HTR-8/SVneo (cell line): ENCODE measurements around the gene GRK1.

Experiments
- DNase-seq: peaks from one replicate; pipeline ENCODE4 v3.0.0; 2011; ENCODE audit warnings: low spot score, mixed read lengths; ENCODE audit not compliant: insufficient read length
- FAIRE-seq: peaks from 2 replicates; lab custom pipeline; 2011; peaks lifted over from hg19 to GRCh38; lab: Jason Lieb, UNC

Gene GRK1

DNA sequence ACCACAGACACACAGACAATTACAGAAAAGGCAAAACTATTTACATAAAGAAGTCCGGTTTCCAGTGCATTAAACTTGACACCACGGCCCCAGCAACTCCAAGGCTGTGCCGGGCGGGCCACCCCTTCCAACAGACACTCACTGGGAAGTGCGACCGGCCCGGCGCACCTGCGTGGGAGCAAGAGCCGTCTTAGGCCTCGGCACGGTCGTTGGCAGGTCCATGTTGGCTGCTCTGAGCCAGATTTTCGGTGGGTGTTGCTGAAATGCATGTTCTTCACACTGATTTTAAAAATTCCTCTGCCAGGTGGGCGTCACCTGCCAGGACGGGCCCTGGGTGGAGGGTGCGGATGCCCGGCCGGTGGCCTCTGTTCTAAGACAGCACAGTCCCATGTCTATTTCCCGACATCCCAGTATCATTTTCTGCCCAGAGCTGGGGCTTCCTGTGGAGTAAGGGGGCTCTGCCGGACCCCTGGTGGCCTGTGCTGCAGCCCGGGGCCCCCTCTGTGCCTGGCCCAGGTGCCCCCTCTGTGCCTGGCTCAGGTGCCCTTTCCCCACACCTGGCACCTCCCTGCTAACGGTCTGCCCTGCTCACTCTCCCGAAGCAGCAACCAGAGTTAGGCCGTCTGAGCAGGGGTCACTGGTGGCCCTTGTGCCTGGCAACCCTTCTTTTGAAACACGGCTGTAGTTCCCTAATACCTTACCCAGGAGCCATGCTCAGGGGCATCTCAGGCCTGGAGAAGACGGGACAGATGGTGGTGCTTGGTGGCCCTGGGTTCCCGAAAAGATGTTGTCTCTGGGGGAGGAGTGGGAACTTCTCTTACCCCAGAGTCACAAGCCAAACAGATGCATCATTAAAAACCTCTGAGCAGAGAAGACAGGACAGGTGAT is 101.2 kb downstream of the GRK1 start:
- FAIRE-seq: no peak
- no peak for DNase-seq

DNA sequence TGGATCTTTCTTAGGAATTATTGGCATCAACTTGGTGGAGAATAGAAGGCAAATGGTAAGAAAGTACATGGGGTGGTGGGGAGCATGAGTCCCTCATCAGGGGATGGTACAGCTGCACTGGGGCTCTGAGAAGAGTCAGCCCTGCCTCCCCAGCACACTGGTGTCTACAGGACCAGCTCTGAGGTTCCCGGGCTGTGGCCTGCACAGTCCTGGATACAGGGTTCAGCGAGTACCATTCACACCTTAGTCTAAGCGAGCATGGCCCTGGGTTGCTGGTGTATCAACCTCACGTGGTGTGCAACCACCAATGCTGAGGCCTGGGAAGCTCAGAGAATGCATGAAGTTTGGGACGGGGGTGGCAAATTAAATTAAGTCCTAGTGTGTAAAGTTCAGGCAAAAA is 102.1 kb downstream of the GRK1 start:
- no peak for FAIRE-seq

DNA sequence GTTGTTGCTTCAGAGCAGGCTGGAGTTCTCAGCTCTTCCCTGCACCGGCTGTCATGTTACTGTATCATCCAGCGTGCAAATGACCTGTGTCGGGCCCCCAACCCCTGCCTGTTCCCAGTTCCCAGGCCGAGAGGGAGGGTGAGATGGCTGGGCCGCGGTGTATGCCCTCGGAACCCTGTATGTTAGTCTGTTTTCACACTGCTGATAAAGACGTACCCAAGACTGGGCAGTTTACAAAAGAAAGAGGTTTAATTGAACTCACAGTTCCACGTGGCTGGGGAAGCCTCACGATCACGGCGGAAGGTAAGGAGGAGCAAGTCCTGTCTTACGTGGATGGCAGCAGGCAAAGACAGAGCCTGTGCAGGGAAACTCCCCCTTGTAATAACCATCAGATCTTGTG is 102.9 kb downstream of the GRK1 start:
- FAIRE-seq: no peak

More for the DNA sequence above, 102.1 kb downstream of the GRK1 start:
- DNase-seq: no peak

DNA sequence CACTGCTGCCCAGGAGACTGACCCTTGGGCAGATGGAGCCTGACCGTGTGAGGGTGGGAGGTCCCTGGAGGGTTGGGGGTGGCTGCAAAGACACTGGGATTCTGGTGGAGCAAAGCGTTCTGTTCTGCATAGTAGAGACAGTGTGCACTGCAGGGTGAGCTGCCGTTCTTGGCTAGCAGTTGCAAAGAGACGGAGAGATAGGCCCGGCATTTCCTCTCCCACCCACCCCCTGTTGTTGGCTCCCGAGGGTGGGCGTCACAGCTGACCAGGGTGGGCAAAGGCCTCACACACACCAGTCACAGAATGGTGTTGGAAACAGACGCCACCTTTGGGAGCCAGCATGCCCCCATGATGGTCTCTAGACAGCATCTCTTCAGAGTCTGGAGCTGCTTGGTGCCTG is 103.4 kb downstream of the GRK1 start:
- no peak for DNase-seq
- FAIRE-seq: no peak

More for the DNA sequence above, 102.9 kb downstream of the GRK1 start:
- no peak for DNase-seq

DNA sequence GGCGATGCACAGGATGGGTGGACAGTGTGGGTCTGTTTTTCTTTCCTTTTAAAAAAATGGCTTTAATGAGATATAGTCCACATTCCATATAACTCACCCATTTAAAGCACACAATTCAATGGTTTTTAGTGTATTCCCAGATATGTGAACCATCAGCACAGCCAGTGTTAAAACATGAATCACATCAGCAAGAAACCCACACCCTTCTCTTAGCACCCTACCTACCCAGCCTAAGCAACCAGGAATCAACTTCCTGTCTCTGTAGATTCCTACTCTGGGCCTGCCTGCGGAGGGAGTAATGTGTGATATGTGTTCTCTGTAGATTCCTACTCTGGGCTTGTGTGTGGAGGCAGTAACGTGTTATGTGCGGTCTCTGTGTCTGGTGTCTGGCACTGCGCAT is 103.9 kb downstream of the GRK1 start:
- DNase-seq (no peak), FAIRE-seq (no peak)

DNA sequence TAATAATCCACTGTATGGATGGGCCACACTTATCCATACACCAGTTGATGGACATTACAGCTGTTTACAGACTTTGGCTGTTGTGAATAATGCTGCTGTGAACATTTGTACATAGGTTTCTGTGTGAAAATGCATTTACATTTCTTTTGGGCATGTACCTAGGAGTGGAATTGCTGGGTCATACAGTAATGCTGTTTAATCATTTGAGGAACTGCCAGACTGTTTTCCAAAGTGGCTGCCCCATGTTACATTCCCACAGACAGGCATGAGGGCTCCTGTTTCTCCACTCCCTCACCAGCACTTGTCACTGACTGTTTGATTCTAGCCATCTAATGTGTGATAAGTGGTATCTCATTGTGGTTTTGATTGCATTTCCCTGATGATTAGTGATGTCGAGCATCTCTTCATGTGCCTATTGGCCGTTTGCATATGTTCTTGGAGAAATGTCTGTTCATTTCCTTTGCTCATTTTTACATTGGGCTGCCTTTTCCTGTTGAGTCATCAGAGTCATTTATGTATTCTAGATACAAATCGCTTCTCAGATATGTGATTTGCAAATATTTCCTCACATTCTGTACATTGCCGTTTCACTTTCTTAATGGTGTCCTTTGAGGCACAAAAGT is 104.8 kb downstream of the GRK1 start:
- no peak for DNase-seq
- no peak for FAIRE-seq

DNA sequence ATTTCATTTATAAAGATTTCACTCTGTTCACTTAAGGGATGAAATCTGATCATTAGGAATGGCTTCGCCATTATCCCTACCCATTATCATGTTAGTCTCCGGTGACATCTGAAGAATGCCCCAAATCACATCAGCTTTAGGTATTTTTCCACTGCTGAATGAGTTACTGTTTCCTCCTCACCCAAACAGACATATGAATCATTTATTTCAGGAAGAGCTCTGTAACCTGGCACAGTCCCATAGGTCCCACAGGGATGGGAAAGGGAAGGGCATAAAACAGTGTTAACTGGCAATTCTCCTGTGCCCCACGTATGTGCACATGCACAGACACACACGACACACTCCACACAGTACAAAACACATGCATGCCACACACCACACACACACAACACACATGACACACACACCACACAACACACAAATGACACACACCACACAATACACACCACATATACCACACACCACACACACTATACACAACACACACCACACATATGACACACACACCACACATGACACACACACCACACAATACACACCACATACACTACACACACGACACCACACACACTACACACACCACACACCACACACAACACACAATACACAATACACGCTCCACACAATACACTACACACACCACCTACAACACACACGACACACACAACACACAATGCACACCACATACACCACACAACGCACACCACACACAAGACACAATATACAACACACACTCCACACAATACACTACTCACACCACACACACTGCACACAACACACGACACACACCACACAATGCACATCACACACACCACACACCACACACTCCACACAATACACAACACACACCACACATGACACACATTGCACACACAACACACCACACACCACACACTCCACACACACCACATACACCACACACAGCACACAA is 107.4 kb downstream of the GRK1 start:
- peak; percentile 99 for FAIRE-seq
- peak; percentile 48 for DNase-seq

DNA sequence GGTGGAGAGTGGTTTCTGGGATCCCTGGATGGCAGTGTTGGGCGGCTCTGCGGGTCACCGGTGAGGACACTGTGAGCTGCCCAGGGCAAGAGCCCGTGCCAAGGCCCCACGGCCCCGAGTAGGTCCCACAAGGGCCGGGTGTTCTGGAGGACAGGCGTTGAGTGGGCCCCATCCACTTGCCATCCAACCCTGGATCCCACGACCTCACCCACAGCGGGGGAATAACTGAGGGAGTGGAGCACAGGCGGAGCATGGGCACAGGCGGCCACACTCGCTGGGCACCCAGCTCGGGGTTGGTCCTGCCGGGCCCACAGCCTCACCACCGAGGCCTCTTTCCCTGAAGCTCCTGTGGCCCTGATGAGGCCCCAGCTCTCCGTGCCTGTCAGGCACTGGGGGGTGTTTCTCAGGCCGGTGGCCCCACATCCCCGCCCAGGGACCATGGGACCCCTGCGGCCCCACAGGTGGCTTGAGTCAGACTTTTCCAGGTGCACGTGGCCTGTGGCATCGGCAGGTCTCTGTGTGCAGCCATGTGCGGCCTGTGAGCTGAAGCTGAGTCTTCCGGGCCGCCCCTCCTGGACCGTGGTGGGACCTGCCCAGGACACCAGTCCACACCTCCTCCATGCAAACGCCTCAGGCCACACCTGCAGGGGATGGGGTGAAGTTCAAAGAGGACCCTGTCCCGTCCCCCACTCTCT is 108.6 kb downstream of the GRK1 start:
- no peak for DNase-seq
- FAIRE-seq: no peak

DNA sequence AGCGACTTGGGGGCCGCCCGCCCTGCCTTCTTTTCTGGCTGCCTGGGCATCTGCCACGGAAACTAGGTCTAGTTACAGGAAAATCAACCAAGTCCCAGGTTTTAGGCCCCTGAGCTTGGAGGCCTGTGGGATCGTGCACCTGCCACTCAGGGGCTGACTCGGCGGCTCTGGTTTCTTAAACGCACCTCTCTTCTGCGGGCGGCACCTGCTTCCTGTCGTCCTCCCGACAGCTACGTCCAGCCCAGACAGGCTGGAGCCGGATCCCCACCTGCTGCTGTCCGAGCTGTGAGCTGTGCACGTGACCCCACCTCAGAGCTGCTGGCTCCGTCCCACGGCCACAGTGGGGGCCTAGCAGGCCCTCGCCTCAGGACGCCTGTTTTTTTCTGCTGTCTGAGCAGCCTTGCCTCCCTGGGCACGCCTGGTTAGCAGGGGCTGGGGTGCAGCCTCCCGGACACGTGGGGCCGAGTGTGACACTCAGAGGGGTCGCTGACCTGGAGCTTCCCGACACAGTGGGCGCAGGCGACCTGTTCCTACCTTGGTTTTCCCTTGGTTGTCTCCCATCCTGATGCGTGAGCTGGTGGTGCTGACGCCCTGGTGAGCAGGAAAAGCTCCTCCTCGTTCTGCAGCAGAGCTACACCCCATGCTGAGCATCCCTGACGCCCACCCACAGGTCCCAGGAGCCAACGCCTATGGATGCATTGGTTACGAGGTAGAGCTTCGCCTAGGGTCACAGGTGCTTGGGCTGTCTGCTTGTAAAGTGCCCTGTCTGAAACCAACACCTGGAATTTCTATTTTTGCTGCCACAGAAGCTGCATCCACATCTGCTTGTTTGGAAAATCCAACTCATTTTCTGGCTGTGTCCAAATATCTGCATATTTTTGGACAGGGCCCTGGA is 109.5 kb downstream of the GRK1 start:
- FAIRE-seq: no peak
- DNase-seq: no peak

DNA sequence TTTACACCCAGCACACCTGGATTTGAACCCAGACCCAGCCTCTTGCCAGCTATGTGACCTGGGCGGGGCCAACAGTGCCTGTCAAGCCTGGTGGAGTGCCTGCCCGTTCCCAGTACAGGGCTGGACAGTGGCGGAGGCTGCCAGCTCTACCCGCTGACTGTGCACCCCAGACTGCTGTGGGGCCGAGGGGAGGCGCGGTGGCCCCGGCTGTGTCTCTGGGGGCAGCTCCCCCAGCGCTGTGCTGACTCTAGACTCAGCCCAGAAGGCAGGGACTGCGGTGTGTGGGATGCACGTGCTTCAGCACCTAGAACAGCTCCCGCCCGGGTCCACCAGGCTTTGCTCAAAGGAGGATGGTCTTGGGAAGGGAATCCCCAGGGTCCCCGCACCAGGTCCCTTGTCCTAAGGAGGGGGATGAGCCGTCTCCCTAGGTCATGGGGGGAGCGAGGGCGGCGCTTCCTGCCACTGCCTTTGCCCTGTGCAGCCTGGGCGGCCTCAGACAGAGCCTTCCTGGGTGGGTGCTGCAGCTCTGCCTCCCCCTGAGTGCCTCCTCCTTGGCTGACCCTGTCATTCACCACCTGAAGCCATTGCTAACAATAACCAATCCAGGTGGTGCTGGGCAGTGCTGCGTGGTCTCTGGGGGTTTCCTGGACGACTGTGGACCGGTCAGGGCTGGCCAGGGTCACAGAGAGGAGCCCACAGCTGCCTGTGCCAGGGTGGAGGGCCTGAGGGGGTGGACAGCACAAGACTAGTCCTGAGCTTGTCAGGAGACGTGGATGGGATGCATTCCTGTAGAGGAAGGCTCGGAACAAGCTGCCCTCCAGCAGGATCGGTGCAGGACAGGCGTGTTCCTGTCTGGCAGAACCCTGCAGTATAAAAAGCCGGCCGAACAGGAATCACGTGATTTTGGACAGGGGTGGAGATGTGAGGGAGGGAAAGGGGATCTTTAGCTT is 110.6 kb downstream of the GRK1 start:
- DNase-seq (no peak), FAIRE-seq (no peak)

DNA sequence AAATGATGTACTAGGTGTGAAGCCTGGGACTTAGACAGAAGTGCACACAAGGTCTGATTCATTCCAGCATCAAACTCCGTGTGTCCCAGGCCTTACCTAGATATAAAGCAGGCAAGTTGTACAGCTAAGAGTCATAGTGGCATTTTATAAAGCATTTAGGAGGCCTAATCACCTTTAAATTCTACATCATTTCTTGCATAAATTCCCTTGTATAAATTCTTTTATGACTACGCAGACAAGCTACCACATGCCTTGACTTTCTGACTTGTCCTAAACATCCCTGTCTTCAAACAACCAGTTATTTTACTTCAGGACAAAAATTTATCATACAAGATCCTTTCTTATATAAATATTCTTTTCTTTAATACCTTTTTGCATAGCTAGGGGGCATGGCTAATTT is 114.6 kb downstream of the GRK1 start:
- FAIRE-seq (no peak), DNase-seq (no peak)

DNA sequence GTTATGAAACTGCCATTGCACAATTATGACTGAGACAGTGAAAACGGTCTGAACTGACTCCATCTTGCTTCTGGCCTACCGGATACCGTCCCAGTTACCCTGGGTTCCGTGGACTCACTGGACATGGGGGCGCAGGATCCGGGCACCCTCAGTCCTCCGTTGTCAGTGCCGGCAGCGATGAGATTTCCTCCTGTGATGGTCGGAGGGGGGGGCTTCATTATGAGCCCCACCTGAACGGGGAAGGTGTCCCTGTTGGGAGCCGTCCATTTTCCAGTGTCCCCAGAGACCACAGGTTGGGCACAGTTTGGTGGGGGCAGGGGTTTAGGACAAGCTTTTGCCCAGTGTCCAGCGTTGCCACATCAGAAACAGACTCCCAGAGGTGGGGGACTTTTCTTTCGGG is 115.5 kb downstream of the GRK1 start:
- DNase-seq: no peak
- FAIRE-seq: no peak

DNA sequence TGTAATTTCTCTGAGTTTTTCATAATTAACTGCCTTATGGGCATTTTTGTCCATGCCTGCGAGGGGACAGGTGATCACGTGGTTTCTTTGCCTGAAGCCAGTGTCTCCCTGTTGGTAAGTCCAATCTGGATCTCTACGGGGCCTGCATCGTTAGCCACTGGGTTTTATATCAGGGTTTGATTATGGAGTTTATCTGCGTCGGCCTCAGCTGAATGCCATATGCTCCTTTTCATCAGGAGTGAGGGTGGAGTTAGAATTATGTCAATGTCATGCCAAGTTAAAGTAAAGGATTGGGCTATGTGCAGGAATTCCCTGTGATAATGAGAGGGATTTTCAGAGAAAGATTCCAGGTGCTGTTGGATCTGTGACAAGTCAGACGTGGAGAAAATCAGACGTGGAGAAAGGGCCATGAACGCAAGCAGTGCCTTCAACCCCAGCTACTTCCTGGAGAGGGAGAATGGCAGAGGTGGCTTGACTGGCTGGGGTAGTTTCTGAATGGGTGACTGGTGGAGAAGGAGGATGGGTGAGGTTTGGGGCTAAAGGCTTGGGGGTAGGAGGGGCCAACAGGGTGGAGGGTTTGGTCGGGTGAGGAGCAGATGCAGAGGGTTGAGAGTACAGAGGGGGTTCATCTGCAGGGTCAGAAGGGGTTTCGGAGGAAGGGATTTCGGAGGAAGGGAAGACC is 116.3 kb downstream of the GRK1 start:
- FAIRE-seq: no peak
- DNase-seq: no peak

DNA sequence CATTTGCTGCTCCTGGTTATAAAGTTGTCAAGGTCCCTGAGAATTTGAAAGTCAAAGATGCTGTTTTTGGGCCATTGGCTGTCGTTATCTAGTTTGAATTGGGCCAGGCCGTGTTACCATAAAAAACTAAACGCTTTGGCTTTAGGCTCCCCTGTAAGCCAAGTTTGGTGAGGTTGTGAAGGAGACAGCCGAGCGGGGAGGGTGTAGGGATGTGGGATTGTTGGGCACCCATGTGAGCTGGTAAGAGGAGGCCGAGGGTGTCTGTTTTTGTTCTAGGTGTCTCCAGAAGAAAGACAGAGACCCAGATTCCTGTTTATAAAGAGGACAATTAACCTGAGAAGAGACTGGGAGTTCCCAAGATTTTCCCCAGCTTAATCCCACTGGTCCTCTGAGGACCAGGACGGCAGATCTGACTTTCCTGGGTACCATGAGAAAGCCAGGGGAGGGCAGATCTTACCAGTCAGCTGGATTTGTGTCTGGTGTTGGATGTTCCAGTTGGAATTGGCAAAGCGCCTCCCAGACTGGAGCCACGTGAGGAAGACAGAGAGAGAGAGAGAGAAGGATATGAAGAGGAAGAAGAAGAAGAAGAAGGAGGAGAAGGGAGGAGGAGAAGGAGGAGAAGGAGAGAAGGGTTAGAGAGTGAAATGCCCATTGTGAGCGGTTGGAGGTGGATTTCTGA is 117.1 kb downstream of the GRK1 start:
- DNase-seq (no peak), FAIRE-seq (no peak)

DNA sequence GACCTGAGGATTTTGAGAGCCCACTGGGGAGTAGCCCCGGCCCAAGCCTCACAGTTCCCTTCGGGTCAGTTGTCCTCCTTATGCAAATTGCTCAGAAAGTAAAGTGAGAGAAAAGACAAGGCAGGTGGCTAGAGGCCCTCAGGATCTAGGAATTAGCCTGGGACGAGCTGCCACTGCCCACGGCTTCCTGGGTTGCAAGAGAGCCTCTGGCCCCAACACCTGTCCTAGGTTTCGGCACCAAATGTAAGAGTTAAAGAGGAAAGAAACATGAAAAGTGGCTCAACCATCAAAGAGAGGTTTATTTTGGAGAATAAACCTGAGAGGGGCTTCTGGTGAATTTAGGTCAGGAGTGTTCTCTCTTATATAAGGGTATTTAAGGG is 117.6 kb downstream of the GRK1 start:
- no peak for FAIRE-seq

DNA sequence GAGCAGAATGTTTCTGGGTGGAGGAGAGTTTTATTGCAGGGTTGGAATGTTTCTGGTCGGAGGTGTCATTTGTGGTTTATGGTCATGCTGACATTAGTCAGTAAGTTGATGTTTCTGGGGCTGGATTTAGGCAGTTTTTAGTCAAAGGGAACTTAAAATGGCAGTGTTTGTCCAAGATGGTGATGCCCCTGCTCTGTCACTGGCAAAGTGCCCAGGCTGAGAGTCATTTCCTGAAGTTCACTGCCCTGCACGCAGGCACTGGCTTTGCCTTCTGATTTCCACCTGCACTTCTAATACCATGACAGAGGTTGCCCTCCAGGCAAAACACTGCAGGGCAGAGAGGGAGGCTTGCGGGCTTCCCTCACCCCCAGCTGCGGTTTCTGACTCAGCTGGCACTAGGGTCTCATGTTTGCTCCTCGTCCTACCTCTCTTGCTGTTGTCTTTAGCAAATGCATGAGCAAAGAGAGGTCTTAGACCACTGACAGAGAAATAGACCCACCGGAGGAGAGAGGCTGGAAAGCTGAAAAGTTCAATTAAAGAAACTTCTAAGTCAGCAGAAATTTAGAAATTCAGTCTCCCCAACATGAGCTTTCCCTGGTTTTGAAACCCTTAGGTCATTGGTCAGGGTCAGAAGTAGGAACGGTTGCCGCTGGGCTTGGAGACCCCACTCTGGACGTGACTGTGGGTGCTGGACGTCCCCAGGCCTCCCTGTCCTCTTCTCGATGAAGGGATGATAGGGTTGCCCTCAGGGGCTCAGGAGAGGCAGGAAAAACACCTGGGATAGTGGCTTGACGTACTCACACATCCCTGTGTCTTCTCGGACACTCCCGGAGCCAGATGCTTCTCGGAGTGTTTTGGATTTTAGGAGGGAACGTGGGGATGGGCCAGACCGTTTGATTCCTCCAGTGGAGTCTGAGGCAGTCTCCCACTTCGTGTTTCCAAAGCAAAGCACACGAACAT is 118.3 kb downstream of the GRK1 start:
- FAIRE-seq (no peak), DNase-seq (peak; percentile 64)

More for the DNA sequence above, 117.6 kb downstream of the GRK1 start:
- no peak for DNase-seq
